ENCODE measurements around the gene PUM1.

GRCh38 chr1:30885570-30886522 lies 179.7 kb downstream of the PUM1 start:
- no peak for TF ChIP-seq CTCF (IDR thresholded peaks at IDR 0.05 in 8 of 11, conservative IDR thresholded peaks at IDR 0.05 in 3 of 11)
- TF ChIP-seq POLR2A (IDR thresholded peaks at IDR 0.05), result no peak
- TF ChIP-seq POLR2AphosphoS5 (IDR thresholded peaks at IDR 0.05), result peak in 2 of 3 donors; percentile 26 to 45
